Limb (tissue), 2 donors: ENCODE measurements around the gene COQ7.
A peak's percentile ranks its signal among the peaks of the same experiment; 100 is the strongest.

ENCODE experiments used
- DNase-seq, 2 donors: peaks; one replicate each; pipeline ENCODE4 v3.0.0-alpha.2; 2016; ENCODE audit errors: extremely low spot score in 2 of 2

Gene COQ7

DNA sequence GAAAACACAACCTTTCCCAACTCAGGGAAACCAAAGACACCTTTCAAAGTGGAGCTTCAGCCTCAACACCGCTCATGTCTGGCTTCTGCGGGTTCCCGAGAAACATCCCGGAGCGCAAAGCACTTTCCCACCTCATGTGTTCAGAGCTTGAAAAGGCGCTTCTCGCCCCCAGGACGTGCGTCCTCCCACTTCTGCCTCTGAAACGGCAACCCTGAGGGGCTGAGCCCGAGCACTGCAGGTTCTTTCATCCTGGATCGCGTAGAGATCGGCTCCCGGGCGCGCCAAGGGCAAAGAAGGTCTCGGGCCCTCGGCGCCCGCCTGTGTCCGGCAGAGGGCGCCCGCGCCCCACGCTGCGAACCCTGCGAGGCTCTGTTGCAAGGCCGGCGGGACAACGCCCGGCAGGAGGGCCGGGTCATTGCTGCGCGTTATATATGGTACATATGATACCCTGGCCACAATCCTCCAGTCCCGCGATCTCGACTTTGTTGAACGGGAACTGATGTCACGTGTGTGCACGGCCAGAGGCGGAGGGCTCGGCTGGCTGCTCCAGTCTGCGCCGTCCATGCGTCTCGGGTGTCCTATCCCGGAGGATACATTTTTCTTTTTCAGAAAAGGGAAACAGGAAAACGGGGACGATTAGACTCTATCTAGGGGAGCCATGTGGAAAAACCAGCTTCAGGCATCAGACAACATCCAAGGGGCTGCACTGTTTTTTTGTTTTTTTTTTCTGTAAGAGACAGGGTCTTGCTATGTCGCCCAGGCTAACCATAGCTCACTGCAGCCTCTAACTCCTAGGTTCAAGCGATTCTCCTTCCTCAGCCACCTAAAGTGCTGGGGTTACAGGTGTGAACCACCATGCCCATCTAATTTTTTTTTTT is 19.1 kb downstream of the COQ7 start:
- DNase-seq, result peak; percentile 91 to 93

DNA sequence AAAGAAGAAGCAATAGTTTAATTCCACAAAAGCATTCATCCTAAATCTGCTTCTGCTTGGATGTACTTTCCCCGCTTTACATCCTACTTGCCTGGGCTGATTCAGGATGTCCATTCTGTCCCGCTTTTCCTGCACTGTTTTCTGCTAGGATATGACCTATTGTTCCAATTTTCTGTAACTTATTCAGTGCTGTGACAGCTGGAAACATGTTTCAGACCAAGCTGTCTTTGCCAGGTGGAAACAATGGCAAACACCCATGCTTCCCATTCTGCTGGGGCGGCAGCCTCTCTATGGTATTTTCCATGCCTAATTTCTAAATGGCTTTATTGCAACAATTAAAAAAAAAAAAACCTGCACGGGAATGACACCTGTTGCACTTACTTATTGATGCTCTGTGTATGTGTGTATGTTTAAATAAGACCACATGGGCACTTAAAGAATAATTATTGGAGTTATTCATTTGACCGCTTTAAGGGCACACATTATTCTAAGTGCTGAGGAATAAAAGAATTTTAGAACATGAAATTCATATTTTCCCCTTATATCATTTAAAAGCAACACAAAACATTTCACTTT is 21.0 kb downstream of the COQ7 start:
- no peak for DNase-seq

DNA sequence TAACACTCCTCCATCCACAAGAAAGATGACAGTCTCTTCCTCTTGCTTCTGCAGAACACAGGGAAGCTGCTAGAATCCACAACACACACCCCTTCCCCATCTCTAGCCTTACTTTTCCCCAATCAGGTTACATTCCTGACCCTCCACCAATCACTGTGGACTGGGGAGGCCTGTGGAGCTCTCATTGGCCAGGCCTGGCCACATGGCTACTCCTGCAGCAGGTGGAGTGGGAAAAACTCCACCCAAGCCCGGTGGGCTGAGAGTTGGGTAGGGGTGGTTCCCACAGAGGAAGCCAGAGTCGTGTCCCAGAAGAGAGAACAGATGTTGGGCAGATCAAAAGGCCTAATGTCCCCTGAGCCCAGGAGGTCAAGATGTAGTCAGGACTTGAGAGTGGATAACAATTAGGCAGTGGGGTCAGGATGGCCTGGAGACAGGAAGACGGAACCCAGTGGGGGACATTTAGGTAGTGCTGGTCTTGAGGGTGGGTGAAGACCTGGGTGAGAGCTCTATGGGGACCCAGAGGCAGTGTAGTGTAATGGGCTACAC is 22.1 kb downstream of the COQ7 start:
- no peak for DNase-seq

DNA sequence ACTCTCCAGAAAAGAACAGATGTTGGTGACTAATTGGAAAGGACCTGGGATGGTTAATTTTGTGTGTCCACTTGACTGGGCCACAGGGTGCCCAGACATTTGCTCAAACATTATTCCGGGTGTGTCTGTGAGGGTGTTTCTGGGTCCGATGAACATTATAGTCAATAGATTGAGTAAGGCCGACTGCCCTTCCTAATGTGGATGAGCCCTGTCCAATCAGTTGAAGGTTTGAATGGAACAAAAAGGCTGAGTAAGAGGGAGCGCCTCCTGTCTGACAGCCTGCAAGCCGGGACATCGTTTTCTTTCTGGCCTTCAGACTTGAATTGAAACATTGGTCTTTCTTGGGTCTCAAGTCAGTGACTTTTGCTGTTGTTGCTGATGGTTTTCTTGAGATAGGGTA is 23.5 kb downstream of the COQ7 start:
- DNase-seq, result no peak

DNA sequence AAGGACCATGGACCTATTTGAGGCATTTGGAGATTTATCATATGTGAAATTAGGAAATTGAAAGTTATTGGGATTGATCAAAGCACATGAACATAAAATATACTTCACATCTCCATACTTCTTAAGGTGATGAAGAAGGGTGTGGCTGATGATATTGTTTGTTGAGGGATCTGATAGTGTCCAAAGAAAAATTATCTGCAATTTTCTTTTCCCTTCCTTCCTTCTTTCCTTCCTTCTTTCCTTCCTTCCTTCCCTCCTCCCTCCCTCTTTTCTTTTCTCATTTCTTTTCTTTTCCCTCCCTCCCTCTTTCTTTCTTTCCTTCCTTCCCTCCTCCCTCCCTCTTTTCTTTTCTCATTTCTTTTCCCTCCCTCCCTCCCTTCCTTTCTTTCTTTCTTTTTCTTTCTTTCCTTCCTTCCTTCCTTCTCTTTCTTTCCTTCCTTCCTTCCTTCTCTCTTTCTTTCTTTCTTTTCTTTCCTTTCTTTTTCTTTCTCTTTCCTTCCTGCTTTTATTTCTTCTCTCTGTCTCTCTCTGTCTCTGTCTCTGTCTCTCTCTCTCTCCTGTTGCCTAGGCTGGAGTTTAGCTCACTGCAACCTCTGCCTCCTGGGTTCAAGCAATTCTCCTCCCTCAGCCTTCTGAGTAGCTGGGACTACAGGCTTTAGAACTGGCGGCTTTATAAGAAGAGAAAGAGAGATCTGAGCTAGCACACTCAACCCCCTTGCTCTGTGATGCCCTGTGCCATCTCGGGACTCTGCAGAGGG is 25.4 kb downstream of the COQ7 start:
- DNase-seq, result no peak

DNA sequence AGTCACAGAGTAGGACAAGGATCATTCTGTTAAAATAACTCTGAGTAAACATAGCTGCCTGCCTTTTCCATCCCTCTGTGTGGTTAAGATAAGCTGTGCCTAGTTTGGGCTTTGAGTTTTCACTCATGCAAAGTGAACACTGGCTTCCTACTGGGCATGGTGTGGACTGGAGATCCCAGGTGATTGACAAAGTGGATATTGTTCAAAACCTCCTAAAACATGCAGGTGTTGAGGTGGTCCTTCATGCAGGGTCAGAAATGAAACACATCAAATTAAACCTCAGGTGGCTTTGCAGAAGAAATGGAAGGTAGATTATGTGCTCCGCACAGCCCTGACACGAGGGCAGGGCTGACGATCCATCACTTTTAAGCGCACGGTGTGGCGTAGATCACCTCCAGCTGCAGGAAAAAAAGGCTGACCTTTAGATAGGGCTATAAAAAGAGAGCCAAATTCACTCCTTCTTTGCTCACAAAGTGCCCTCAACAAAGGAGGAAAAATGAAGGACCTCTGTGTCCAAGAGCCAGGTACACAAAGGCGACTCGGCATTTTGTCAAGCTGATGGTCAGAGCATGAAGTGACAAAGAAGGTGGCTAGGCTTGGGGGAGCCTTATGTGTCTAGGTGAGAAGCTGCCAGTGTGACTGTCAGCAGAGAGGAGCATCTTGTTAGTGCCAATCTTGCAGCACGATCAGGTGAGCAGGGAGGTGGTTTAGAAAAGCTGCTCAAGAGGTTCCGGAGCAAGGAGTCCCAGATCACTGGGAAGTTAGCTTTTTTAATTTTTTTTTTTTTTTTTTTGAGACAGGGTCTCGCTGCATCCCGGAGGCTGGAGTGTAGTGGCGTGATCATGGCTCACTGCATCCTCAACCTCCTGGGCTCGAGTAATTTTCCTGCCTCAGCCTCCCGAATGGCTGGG is 26.5 kb downstream of the COQ7 start:
- no peak for DNase-seq

DNA sequence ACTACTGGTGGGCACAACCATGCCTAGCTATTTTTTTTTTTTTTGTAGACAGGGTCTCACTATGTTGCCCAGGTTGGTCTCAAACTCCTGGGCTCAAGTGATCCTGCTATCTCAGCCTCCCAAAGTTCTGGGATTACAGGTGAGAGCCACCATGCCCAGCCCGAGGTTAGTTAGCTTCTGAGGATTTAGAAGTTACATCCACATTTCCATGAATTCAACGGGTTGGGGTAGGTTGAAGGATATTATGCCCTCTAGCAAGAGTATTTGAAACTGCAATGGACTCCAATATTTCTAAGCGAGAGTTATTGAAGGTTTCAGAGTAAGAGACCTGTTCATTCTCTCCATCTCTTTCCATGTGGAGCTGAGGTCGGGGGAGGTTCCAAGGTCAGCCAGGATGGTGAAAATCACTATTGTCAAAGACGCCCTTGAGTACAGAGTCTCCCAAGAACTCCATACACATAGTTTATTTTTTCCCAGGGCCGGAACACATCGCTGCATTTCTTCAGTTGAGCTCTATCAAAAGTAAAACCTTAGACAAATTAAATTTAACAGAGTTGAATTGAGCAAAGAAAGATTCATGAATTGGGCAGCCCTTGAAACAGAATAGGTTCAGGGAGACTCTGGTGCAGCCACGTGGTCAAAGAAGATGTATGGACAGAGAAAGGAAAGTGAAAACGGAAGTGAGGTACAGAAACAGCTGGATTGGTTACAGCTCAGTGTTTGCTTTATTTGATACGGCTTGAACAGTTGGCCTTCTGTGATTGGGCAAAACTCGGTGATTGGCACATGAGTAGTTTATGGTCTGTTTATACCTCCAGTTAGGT is 27.3 kb downstream of the COQ7 start:
- no peak for DNase-seq

DNA sequence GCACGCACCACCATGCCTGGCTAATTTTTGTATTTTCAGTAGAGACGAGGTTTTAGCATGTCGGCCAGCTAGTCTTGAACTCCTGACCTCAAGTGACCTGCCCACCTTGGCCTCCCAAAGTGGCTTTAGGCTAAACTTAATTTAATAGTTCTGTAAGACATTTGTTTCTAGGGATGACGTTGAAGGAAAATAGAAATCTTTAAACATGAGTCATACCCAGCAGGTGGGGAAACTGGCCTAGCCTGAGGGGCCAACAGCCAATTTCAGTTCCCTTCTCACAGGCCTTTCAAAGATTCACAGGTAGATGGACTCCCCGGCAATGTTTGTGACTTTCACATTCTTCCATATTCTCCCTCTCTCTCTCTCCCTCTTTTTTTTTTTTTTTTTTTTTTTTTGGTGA is 28.2 kb downstream of the COQ7 start:
- no peak for DNase-seq

DNA sequence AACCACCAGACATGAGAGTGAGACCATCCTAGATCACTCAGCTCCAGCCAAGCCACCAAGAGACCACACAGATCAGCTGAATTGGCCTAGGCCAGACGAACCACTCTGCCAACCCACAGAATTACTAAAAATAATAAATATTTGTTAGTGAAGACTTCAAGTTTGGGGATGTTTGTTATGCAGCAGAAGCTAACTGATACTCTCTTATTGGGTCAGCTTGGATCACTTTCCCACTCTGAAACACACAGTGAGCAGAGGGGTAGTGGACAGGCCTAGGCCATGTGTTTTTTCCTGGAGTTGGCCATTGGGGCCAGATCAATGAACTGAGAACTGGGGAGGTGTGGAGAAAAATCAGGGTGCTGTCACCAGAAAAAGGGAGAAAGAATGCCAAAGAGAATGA is 30.8 kb downstream of the COQ7 start:
- DNase-seq, result no peak

DNA sequence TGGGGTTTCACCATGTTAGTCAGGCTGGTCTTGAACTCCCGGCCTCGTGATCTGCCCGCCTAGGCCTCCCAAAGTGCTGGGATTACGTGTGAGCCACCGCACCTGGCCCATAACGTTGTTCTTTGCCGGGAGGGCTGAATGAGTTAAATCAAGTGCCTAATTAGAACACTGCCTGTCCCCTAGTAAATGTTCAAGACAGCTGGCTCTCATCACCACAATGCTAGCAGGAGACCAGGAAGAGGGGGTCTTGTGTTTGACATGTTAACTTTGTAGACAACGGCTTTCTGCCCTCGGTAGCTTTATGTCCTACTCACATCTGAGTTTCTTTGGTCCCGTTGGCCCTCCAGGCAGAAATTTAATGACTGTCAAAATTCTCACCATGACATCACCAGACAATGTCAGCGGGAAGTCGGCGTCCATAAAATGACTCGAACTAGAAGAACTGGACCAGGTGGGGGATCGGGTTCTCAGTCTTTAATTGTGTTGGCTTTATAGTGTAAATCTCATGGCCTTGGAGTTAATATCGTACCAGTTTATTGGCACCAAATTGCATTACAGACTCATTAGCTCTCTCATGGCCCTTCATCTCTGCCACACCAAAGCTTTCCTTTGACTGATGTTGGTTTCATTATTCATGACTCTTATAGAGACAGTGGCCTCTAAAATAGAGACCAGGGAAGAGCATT is 34.9 kb downstream of the COQ7 start:
- no peak for DNase-seq

DNA sequence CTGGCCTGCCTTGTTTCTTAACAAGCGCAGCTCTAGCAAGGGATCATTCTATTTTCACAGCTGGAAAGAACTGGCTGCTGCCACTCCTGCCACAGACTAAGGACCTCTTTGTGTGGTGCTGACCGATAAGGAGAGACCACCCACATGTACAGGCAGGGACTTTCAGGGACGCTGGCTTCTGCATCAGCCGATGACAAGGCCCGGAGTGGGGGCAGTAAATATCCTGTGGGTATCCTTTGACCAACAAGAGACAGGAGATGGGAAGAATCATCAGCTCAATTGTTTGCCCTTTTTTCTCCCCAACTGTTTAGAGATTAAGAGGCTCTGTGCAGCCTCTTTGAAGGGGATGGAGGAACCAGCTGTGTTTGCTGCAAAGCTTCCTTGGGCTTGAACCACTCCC is 37.2 kb downstream of the COQ7 start:
- no peak for DNase-seq

DNA sequence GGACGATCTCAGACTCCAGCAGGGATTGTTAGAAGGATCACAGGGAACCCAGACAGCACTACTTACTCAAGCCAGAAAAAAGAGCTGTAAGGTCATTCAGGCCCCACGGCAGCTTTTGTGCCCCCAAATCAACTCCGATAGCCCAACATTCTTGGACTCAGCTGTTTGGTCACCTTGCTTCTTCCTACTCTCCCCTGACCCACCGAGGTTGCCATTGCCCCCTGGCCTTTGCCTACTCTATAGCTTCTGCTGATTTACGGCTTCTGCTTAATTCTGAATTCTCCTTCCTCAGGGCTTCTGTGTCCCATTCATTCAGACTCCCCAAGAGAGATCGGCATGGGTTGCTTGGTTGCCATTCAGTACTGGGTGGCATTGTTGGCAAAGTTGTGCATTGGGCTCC is 37.7 kb downstream of the COQ7 start:
- no peak for DNase-seq

DNA sequence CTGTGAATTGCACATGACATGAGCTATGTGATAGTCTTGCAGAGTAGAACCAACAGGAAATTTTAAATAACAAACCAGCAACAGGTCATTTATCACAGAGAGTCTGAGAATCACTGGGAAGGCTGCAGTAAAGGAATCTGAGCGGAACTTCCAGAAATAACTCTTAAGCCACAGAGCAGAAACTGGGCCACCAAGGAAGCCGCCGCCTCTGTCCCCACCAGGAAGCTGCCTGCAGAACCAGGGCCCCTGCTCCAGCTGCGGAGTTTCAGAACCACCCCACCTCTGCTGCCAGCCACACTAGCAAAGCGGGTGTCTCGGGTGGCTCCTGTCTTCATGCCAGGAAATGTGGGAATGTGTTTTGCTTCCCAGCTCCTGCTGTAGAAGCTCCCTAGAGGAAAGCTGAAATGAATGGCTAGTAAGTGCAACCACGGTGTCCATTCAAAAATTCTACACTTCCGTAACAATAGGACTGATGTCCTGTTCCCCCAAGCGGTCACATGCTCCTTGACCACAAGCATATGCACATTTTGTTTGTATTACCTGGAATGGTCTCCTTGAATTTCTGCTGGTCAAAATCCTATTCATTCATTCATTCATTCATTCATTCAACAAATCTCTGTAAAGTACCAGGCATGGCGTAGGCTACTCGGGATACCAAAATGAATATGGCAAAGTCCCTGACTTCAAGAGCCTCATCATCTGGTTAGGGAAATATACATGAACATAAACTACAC is 38.6 kb downstream of the COQ7 start:
- no peak for DNase-seq

DNA sequence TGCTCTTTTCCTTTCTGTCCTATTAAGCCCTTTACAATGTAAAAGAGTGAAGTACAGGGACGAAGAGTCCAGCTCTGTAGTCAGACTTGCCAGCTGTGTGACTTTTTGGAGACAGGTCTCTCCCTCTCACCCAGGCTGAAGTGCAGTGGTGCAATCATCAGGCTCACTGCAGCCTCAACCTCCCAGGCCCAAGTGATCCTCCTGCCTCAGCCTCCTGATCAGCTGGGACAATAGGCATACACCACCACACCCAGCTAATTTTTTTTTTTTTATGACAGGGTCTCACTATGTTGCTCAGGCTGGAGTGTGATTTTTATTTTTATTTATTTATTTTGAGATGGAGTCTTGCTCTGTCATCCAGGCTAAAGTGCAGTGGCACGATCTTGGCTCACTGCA is 39.2 kb downstream of the COQ7 start:
- DNase-seq, result no peak

DNA sequence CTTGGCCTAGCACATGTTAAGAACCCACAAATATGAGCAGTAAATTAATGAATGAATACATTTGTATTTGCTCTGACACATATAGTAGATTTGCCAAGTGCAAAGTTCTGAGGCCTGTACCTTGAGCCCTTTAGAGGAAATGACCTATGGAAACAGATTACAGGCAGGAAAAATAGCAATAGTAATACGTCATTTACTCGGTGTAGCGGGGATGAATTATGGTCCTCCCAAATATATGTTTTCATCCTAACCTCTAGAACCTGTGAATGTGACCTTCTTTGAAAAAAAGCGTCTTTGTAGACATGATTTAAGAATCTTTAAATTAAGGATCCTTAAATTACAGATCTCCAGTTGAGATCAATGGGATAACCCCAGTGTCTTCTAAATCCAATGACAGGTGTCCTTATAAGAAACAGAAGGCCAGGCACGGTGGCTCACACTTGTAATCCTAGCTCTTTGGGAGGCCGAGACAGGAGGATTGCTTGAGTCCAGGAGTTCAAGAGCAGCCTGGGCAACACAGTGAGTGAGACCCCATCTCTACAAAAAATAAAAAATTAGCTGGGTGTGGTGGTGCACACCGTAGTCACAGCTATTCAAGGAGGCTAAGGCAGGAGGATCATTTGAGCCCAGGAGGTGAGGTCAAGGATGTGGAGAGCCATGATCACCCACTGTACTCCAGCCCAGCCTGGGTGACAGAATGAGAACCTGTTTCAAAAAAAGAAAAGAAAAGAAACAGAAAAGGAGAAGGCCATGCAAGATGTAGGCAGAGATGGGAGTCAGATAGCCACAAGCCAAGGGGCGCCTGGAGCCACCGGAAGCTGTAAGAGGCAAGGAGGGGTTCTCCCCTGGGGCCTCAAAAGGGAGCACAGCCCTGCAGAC is 41.2 kb downstream of the COQ7 start:
- no peak for DNase-seq

DNA sequence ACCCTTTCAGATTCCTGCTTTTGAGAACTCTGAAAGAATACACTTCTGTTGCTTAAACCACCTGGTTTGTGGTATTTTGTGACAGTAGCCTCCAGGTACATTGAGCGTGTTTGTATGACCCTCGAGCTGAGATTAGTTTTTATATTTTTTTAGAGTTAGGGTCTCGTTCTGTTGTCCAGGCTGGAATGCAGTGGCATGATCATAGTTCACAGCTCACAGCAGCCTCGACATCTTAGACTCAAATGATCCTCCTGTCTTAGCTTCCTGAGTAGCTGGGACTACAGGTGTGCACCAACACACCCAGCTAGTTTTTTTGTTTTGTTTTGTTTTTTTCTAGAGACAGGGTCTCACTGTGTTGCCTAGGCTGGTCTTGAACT is 41.9 kb downstream of the COQ7 start:
- no peak for DNase-seq

DNA sequence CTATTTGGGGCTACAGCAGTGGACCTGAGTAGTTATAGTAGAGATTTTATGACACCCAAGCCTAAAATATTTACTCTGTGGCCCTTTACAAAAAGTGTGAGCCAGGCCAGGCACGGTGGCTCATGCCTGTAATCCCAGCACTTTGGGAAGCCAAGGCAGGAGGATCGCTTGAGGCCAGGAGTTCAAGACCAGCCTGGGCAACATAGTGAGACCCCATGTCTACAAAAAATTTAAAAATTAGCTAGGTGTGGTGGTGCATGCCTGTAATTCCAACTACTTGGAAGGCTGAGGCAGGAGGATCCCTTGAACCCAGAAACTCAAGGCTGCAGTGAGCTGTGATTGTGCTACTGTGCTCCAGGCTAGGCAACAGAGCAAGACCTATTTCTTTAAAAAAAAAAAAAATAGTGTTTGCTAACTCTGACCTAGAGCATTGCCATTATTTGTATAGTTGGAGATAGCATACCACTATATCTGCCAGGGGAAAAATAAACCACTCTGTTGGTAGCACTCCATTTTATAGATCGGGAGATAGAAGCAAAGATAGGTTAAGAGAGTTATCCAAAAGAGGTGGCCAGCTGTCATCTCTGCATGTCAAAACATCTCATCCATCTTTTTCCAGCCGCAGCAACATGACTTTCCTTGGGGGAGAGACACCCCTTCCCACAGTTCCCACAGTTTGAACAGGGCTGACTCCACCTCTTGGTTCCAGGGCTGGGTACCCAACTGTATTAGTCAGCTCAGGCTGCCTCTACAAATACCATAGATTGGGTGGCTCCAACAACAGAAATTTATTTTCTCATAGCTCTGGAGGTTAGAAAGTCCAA is 43.3 kb downstream of the COQ7 start:
- no peak for DNase-seq
